ENCODE measurements around the gene GAS2L2.

- TF ChIP-seq CTCF (IDR thresholded peaks at IDR 0.05; ENCODE audit: poor library complexity, severe bottlenecking), result no peak
- TF ChIP-seq POLR2AphosphoS5 (IDR thresholded peaks at IDR 0.05), result no peak
- TF ChIP-seq, protein P1, sequence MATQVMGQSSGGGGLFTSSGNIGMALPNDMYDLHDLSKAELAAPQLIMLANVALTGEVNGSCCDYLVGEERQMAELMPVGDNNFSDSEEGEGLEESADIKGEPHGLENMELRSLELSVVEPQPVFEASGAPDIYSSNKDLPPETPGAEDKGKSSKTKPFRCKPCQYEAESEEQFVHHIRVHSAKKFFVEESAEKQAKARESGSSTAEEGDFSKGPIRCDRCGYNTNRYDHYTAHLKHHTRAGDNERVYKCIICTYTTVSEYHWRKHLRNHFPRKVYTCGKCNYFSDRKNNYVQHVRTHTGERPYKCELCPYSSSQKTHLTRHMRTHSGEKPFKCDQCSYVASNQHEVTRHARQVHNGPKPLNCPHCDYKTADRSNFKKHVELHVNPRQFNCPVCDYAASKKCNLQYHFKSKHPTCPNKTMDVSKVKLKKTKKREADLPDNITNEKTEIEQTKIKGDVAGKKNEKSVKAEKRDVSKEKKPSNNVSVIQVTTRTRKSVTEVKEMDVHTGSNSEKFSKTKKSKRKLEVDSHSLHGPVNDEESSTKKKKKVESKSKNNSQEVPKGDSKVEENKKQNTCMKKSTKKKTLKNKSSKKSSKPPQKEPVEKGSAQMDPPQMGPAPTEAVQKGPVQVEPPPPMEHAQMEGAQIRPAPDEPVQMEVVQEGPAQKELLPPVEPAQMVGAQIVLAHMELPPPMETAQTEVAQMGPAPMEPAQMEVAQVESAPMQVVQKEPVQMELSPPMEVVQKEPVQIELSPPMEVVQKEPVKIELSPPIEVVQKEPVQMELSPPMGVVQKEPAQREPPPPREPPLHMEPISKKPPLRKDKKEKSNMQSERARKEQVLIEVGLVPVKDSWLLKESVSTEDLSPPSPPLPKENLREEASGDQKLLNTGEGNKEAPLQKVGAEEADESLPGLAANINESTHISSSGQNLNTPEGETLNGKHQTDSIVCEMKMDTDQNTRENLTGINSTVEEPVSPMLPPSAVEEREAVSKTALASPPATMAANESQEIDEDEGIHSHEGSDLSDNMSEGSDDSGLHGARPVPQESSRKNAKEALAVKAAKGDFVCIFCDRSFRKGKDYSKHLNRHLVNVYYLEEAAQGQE (IDR thresholded peaks at IDR 0.05; ENCODE audit: borderline replicate concordance), result no peak
- TF ChIP-seq RAD21 (conservative IDR thresholded peaks at IDR 0.05), result no peak
- no peak for TF ChIP-seq EZH2 (IDR thresholded peaks at IDR 0.05; ENCODE audit: borderline replicate concordance, insufficient read depth, low read length, poor library complexity, severe bottlenecking)
- no peak for TF ChIP-seq SMC3 (conservative IDR thresholded peaks at IDR 0.05; ENCODE audit: poor library complexity)
Measured at GRCh38 chr17:35748341-35748841, 4.6 kb downstream of the GAS2L2 start.

Measured in neural cell (in vitro differentiated cells).